Measurements from ENCODE around the gene CRHR2.

Gene CRHR2

DNA sequence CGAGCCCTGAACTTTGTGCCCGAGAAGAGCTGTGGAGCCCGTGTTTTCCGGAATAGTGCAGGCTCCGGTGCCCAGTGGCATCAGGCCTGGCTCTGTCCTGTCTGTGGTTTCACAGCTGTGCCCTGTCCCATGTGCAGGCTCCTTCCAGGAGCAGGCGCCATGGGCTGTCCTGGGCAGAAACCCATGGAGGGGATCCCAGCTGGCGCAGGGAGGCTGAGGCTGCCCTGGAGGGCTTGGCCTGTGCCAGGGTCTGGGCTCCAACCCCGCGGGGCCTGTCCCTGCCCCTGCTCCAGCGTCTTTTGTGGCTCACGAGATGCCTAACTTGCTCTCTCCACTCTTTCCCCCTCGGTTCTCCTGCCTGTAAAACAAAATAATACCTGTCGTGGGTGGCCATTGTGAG, 23.3 kb upstream of the CRHR2 start:
- no peak overlapping the region for H3K27ac ChIP-seq (ENCODE audit: extremely low read depth, low read depth, low read length)
- no peaks in the 10 kb centered on the region for H3K36me3 ChIP-seq (ENCODE audit: control insufficient read depth in 2 of 2, insufficient read depth in 1 of 2, low read length in 2 of 2)
- no peak for TF ChIP-seq ZNF621 (tag by site-specific recombination; IDR thresholded peaks at IDR 0.05)
- TF ChIP-seq ZNF2 (tag by site-specific recombination; IDR thresholded peaks at IDR 0.05): no peak
- no peak for TF ChIP-seq PRDM10 (tag by site-specific recombination; IDR thresholded peaks at IDR 0.05)
- TF ChIP-seq ZNF10 (tag by site-specific recombination; IDR thresholded peaks at IDR 0.05): no peak
- no peak for TF ChIP-seq ZNF473 (tag by site-specific recombination; IDR thresholded peaks at IDR 0.05)
- no peak for TF ChIP-seq ZNF132 (tag by site-specific recombination; IDR thresholded peaks at IDR 0.05; ENCODE audit: borderline replicate concordance)
- no peak for TF ChIP-seq ZNF362 (tag by site-specific recombination; IDR thresholded peaks at IDR 0.05)
- TF ChIP-seq, protein P1, sequence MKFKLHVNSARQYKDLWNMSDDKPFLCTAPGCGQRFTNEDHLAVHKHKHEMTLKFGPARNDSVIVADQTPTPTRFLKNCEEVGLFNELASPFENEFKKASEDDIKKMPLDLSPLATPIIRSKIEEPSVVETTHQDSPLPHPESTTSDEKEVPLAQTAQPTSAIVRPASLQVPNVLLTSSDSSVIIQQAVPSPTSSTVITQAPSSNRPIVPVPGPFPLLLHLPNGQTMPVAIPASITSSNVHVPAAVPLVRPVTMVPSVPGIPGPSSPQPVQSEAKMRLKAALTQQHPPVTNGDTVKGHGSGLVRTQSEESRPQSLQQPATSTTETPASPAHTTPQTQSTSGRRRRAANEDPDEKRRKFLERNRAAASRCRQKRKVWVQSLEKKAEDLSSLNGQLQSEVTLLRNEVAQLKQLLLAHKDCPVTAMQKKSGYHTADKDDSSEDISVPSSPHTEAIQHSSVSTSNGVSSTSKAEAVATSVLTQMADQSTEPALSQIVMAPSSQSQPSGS (tag by site-specific recombination; IDR thresholded peaks at IDR 0.05; ENCODE audit: low read depth): no peak
- TF ChIP-seq ZNF366 (tag by site-specific recombination; conservative IDR thresholded peaks at IDR 0.05): no peak
- TF ChIP-seq ZNF211 (tag by site-specific recombination; IDR thresholded peaks at IDR 0.05; ENCODE audit: low read depth): no peak
- TF ChIP-seq BCL11A (tag by site-specific recombination; IDR thresholded peaks at IDR 0.05; ENCODE audit: low read depth): no peak
- TF ChIP-seq ZNF585B (tag by site-specific recombination; IDR thresholded peaks at IDR 0.05): no peak
- no peak for TF ChIP-seq ZNF350 (tag by site-specific recombination; IDR thresholded peaks at IDR 0.05)
- no peak for TF ChIP-seq ZNF777 (tag by site-specific recombination; IDR thresholded peaks at IDR 0.05; ENCODE audit: borderline replicate concordance)
- H3K9me3 ChIP-seq (ENCODE audit: control insufficient read depth, insufficient read depth, low read depth, low read length): no peaks in the 10 kb centered on the region
- ChIA-PET CTCF (no interaction called here), POLR2A (no interaction called here)
- H3K4me1 ChIP-seq (ENCODE audit: control insufficient read depth, insufficient read depth, low read length): no peaks in the 10 kb centered on the region
- no peak overlapping the region for H3K4me3 ChIP-seq (ENCODE audit: low read depth, low read length)

GRCh38 chr7:30705008-30705407, 22.8 kb upstream of the CRHR2 start:
- no peak for TF ChIP-seq ZNF221 (tag by site-specific recombination; IDR thresholded peaks at IDR 0.05; ENCODE audit: borderline replicate concordance)
- TF ChIP-seq BCL11A (tag by site-specific recombination; IDR thresholded peaks at IDR 0.05; ENCODE audit: low read depth): no peak
- TF ChIP-seq ZNF530 (tag by site-specific recombination; IDR thresholded peaks at IDR 0.05; ENCODE audit: low read depth): no peak
- no peak for TF ChIP-seq ZNF610 (tag by site-specific recombination; IDR thresholded peaks at IDR 0.05; ENCODE audit: borderline replicate concordance)
- ChIA-PET POLR2A (no interaction called here), CTCF (no interaction called here)
- Histone ChIP-seq H3K4me3 (ENCODE audit: low read depth, low read length) (no peak overlapping the region), H3K4me1 (ENCODE audit: control insufficient read depth, insufficient read depth, low read length) (no peaks in the 10 kb centered on the region), H3K9me3 (ENCODE audit: control insufficient read depth, insufficient read depth, low read depth, low read length) (no peaks in the 10 kb centered on the region), H3K36me3 (ENCODE audit: control insufficient read depth in 2 of 2, insufficient read depth in 1 of 2, low read length in 2 of 2) (no peaks in the 10 kb centered on the region), H3K27ac (ENCODE audit: extremely low read depth, low read depth, low read length) (no peak overlapping the region)

Data from HEK293 (cell line).